Mesendoderm (in vitro differentiated cells): ENCODE results near the gene R3HDM1.

Source experiments
- DNase-seq: peaks from one replicate; pipeline ENCODE4 v3.0.0; 2013
- H2AK5ac ChIP-seq: 2 replicates; pipeline ENCODE4 v1.6.1; 2013; ENCODE audit warnings: low read length, inconsistent platforms
- H2BK120ac ChIP-seq: 2 replicates; pipeline ENCODE4 v1.6.1; 2013; ENCODE audit warnings: low read depth, mild to moderate bottlenecking, low read length, moderate library complexity, mixed read lengths
- H2BK15ac ChIP-seq: replicated peaks from 2 replicates; pipeline ENCODE4 v1.6.1; 2013; ENCODE audit warnings: low read depth, mild to moderate bottlenecking, moderate library complexity
- H2BK5ac ChIP-seq: 2 replicates; pipeline ENCODE4 v1.6.1; 2013; ENCODE audit warnings: low read length, inconsistent platforms
- H3K18ac ChIP-seq: 2 replicates; pipeline ENCODE4 v1.6.1; 2013; ENCODE audit warnings: mild to moderate bottlenecking, low read length, mixed read lengths
- H3K23ac ChIP-seq: one replicate; pipeline ENCODE4 v1.6.1; 2013; ENCODE audit warnings: low read length
- H3K27ac ChIP-seq: 2 replicates; pipeline ENCODE4 v1.5.1; 2013; ENCODE audit warnings: low read depth, mild to moderate bottlenecking, inconsistent platforms, low read length, moderate library complexity
- H3K27me3 ChIP-seq: 2 replicates; pipeline ENCODE4 v1.6.1; 2013; ENCODE audit warnings: low read length, control low read depth, mild to moderate bottlenecking, inconsistent platforms; ENCODE audit not compliant: insufficient read depth, poor library complexity
- H3K36me3 ChIP-seq: 2 replicates; pipeline ENCODE4 v1.6.1; 2013; ENCODE audit warnings: low read length, inconsistent platforms; ENCODE audit not compliant: control insufficient read depth, insufficient read depth
- H3K4ac ChIP-seq: one replicate; pipeline ENCODE4 v1.6.1; 2013; ENCODE audit warnings: low read depth, mild to moderate bottlenecking, low read length, moderate library complexity
- H3K4me1 ChIP-seq: 2 replicates; pipeline ENCODE4 v1.6.1; 2013; ENCODE audit warnings: low read depth, low read length, inconsistent platforms; ENCODE audit not compliant: control insufficient read depth
- H3K4me2 ChIP-seq: 2 replicates; pipeline ENCODE4 v1.6.1; 2013; ENCODE audit warnings: low read length
- H3K4me3 ChIP-seq: 2 replicates; pipeline ENCODE4 v1.5.1; 2013; ENCODE audit warnings: mild to moderate bottlenecking, low read length
- H3K56ac ChIP-seq: one replicate; pipeline ENCODE4 v1.6.1; 2013; ENCODE audit warnings: low read length
- H3K79me1 ChIP-seq: 2 replicates; pipeline ENCODE4 v1.6.1; 2013; ENCODE audit warnings: low read length, inconsistent platforms
- H3K79me2 ChIP-seq: 2 replicates; pipeline ENCODE4 v1.6.1; 2013; ENCODE audit warnings: mild to moderate bottlenecking, low read length; ENCODE audit not compliant: control insufficient read depth, insufficient read depth
- H3K9ac ChIP-seq: 2 replicates; pipeline ENCODE4 v1.6.1; 2013; ENCODE audit warnings: low read length, inconsistent platforms
- H4K5ac ChIP-seq: one replicate; pipeline ENCODE4 v1.6.1; 2013; ENCODE audit warnings: low read length
- H4K8ac ChIP-seq: one replicate; pipeline ENCODE4 v1.6.1; 2013; ENCODE audit warnings: low read depth, mild to moderate bottlenecking, control low read depth, low read length, moderate library complexity
- WGBS: extraction: QIAGEN DNeasy Blood & Tissue Kit; methylation state at CpG from one replicate; pipeline ENCODE4 v1.1.7; 2013; ENCODE audit warnings: low lambda C conversion rate, missing lambda C conversion rate; ENCODE audit not compliant: insufficient coverage; ENCODE audit errors: extremely low coverage; 5-methylcytosine and 5-hydroxymethylcytosine counted together

R3HDM1 gene

DNA sequence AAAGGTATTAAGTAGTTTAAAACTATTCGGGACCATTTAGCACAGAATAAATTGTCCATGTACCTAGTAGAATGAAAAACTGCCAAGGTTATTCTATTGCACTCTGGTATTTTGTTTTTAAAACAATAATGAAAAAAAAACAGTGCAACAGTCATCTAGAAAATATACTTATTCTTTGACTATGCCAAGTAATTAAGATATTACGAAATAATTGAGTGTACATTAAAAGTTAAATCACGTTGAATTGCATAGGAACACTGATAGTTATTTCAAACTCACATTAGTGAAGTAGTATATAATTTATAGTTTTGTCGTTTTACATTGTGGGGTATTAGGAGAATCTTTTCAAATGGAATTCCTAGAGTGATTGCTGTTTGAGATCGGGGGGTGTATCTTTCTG is 20.1 kb downstream of the R3HDM1 start:
- H2BK15ac ChIP-seq: no peak overlapping the region

DNA sequence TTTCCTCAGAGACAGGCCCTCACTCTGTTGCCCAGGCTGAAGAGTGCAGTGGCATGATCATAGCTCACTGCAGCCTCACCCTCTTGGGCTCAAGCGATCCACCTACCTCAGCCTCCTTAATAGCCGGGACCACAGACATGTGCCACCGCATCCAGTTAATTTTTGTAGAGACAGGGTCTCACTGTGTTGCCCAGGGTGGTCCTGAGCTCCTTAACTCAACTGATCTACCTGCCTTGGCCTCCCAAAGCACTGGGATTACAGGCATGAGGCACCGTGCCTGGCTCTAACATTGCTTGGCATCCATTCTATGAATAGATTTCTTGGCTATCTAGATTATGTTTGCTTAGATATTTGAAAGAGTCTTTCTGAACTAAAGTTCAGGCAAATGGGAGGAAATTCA is 21.6 kb downstream of the R3HDM1 start:
- H4K5ac ChIP-seq: no peak overlapping the region
- no peak overlapping the region for H3K4me2 ChIP-seq
- WGBS: no CpG with 5 or more reads among the region's 4 CpGs
- no peak overlapping the region for H4K8ac ChIP-seq
- no peak overlapping the region for H2AK5ac ChIP-seq
- H2BK120ac ChIP-seq: no peak overlapping the region
- H3K4me3 ChIP-seq: no peak overlapping the region
- DNase-seq: no peak
- H3K9ac ChIP-seq: no peak overlapping the region
- H3K27ac ChIP-seq: no peak overlapping the region
- peaks cover 16% of the 10 kb centered on the region for H3K79me2 ChIP-seq
- no peak overlapping the region for H3K4ac ChIP-seq
- no peaks in the 10 kb centered on the region for H3K36me3 ChIP-seq
- H2BK5ac ChIP-seq: no peak overlapping the region
- no peak overlapping the region for H3K56ac ChIP-seq
- no peak overlapping the region for H3K23ac ChIP-seq
- no peak overlapping the region for H2BK15ac ChIP-seq
- no peak overlapping the region for H3K18ac ChIP-seq
- H3K4me1 ChIP-seq: no peaks in the 10 kb centered on the region
- no peaks in the 10 kb centered on the region for H3K27me3 ChIP-seq
- peaks cover 9% of the 10 kb centered on the region for H3K79me1 ChIP-seq

More for the DNA sequence above, 20.1 kb downstream of the R3HDM1 start:
- Histone ChIP-seq H3K27me3 (no peaks in the 10 kb centered on the region), H2BK120ac (no peak overlapping the region), H3K79me2 (peaks cover 12% of the 10 kb centered on the region), H3K4me1 (no peaks in the 10 kb centered on the region), H3K27ac (no peak overlapping the region), H3K23ac (no peak overlapping the region), H4K5ac (no peak overlapping the region), H2BK5ac (no peak overlapping the region), H3K4me3 (no peak overlapping the region), H3K4ac (no peak overlapping the region), H3K18ac (no peak overlapping the region), H3K9ac (no peak overlapping the region), H3K4me2 (no peak overlapping the region), H3K56ac (no peak overlapping the region), H2AK5ac (no peak overlapping the region), H3K36me3 (no peaks in the 10 kb centered on the region), H3K79me1 (peaks cover 7% of the 10 kb centered on the region), H4K8ac (no peak overlapping the region)
- WGBS: 100% methylated on average over 2 of the region's 5 CpGs
- no peak for DNase-seq

DNA sequence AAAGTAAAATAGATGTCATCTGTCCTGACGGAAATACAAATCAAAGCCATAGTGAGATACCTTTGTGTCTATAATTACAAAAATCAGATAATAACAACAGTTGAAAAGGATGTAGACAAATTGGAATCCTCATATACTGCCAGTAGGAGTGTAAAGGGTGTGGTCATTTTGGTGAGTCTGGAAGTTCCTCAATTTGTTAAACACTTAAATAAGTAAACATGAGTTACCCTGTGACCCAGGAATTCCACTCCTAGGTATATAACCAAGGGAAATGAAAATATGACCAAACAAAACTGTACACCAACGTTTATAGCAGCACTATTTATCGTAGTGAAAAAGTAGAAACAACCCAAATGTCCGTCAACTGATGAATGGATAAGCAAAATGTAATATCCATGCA is 24.0 kb downstream of the R3HDM1 start:
- WGBS: no CpG with 5 or more reads among the region's 4 CpGs
- no peak overlapping the region for H4K5ac ChIP-seq

GRCh38 chr2:135557530-135557929 is 26.2 kb downstream of the R3HDM1 start:
- peaks cover 20% of the 10 kb centered on the region for H3K79me2 ChIP-seq
- no CpG with 5 or more reads among the region's 1 CpG for WGBS
- H3K27ac ChIP-seq: no peak overlapping the region
- H3K4me2 ChIP-seq: no peak overlapping the region
- H3K4ac ChIP-seq: no peak overlapping the region
- peaks cover 14% of the 10 kb centered on the region for H3K79me1 ChIP-seq
- no peak overlapping the region for H2BK5ac ChIP-seq
- no peak overlapping the region for H3K18ac ChIP-seq
- no peak overlapping the region for H4K8ac ChIP-seq
- H2BK15ac ChIP-seq: no peak overlapping the region
- no peak overlapping the region for H3K56ac ChIP-seq
- DNase-seq: no peak
- no peak overlapping the region for H2BK120ac ChIP-seq
- no peak overlapping the region for H4K5ac ChIP-seq
- no peak overlapping the region for H3K23ac ChIP-seq
- H3K4me3 ChIP-seq: no peak overlapping the region
- H3K4me1 ChIP-seq: no peaks in the 10 kb centered on the region
- H3K27me3 ChIP-seq: no peaks in the 10 kb centered on the region
- no peak overlapping the region for H2AK5ac ChIP-seq
- no peaks in the 10 kb centered on the region for H3K36me3 ChIP-seq
- H3K9ac ChIP-seq: no peak overlapping the region

More for the DNA sequence above, 24.0 kb downstream of the R3HDM1 start:
- Histone ChIP-seq H3K4me2 (no peak overlapping the region), H3K79me2 (peaks cover 18% of the 10 kb centered on the region), H3K79me1 (peaks cover 12% of the 10 kb centered on the region), H2AK5ac (no peak overlapping the region), H3K9ac (no peak overlapping the region), H2BK5ac (no peak overlapping the region), H3K18ac (no peak overlapping the region), H3K4ac (no peak overlapping the region), H3K36me3 (no peaks in the 10 kb centered on the region), H4K8ac (no peak overlapping the region), H2BK15ac (no peak overlapping the region), H3K23ac (no peak overlapping the region), H3K27ac (no peak overlapping the region), H3K56ac (no peak overlapping the region), H3K4me1 (no peaks in the 10 kb centered on the region), H2BK120ac (no peak overlapping the region), H3K27me3 (no peaks in the 10 kb centered on the region), H3K4me3 (no peak overlapping the region)
- no peak for DNase-seq

DNA sequence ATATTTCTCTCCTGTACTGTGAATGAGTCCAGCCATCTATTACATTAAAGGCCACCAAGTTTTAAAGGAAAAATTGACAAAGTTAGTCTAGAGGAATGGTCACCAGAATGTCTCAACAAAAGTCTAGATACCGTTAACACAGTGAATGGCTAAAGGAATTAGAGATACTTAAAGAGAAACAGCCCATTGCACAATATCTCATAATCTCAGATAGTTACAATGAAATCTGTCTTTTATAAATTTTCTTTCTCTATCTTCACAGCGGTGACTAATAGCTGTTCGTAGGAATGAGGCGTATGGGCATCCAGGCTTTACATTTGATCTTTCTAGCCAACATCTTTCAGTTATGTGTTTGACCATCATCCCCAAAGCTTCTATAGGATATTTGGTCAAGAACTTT is 30.6 kb downstream of the R3HDM1 start:
- Histone ChIP-seq H4K5ac (no peak overlapping the region), H3K9ac (no peak overlapping the region), H3K4me2 (no peak overlapping the region), H2BK120ac (no peak overlapping the region), H3K56ac (no peak overlapping the region), H4K8ac (no peak overlapping the region), H3K4me1 (no peaks in the 10 kb centered on the region), H3K23ac (no peak overlapping the region), H2AK5ac (no peak overlapping the region), H2BK5ac (no peak overlapping the region), H2BK15ac (no peak overlapping the region), H3K79me2 (peaks cover 7% of the 10 kb centered on the region), H3K18ac (no peak overlapping the region), H3K79me1 (peaks cover 8% of the 10 kb centered on the region), H3K36me3 (no peaks in the 10 kb centered on the region), H3K27me3 (no peaks in the 10 kb centered on the region), H3K4me3 (no peak overlapping the region), H3K27ac (no peak overlapping the region), H3K4ac (no peak overlapping the region)
- WGBS: no CpG with 5 or more reads among the region's 4 CpGs
- no peak for DNase-seq

DNA sequence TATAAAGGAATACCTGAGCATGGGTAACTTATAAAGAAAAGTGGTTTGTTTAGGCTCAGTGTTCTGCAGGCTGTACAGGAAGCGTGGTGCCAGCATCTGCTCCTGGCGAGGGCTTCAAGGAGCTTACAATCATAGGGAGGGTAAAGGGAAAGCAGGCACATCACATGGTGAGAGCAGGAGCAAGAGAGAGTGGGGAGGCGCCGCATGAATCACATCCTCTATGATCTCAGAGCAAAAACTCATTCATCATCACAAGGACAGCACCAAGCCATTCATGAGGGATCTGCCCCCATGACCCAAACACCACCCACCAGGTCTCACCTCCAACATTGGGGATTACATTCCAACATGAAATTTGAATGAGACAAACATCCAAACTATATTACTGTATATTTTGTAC is 32.5 kb downstream of the R3HDM1 start:
- no peaks in the 10 kb centered on the region for H3K36me3 ChIP-seq
- no peak overlapping the region for H3K27ac ChIP-seq
- H3K79me2 ChIP-seq: peaks cover 3% of the 10 kb centered on the region
- no peak overlapping the region for H2BK15ac ChIP-seq
- H3K4me3 ChIP-seq: no peak overlapping the region
- no peak overlapping the region for H3K4me2 ChIP-seq
- no peak overlapping the region for H4K5ac ChIP-seq
- peaks cover 5% of the 10 kb centered on the region for H3K79me1 ChIP-seq
- no peak overlapping the region for H3K56ac ChIP-seq
- H2AK5ac ChIP-seq: no peak overlapping the region
- peak; percentile 25 for DNase-seq
- H2BK5ac ChIP-seq: no peak overlapping the region
- no peak overlapping the region for H3K4ac ChIP-seq
- no CpG with 5 or more reads among the region's 4 CpGs for WGBS
- H2BK120ac ChIP-seq: no peak overlapping the region
- no peak overlapping the region for H3K18ac ChIP-seq
- no peaks in the 10 kb centered on the region for H3K4me1 ChIP-seq
- H3K9ac ChIP-seq: no peak overlapping the region
- H4K8ac ChIP-seq: no peak overlapping the region
- no peak overlapping the region for H3K23ac ChIP-seq
- H3K27me3 ChIP-seq: no peaks in the 10 kb centered on the region
